ENCODE data around the gene KCNQ1.
A peak's percentile ranks its signal among the peaks of the same experiment; 100 is the strongest.

KCNQ1 gene

GRCh38 chr11:2482204-2482603 lies 37.4 kb downstream of the KCNQ1 start:
- no peak for TF ChIP-seq GATA3 (IDR thresholded peaks at IDR 0.05; ENCODE audit: low read depth, low read length)
- TF ChIP-seq GATA2 (IDR thresholded peaks at IDR 0.05; ENCODE audit: low read depth, low read length) = no peak

- TF ChIP-seq GATA2 (IDR thresholded peaks at IDR 0.05; ENCODE audit: low read depth, low read length) = no peak
- no peak for TF ChIP-seq GATA3 (IDR thresholded peaks at IDR 0.05; ENCODE audit: low read depth, low read length)
These were observed 37.9 kb downstream of the KCNQ1 start for GRCh38 chr11:2482745-2483144.

- peak; percentile 65 for TF ChIP-seq GATA3 (IDR thresholded peaks at IDR 0.05; ENCODE audit: low read depth, low read length)
- TF ChIP-seq GATA2 (IDR thresholded peaks at IDR 0.05; ENCODE audit: low read depth, low read length) = peak; percentile 90
These were observed 38.6 kb downstream of the KCNQ1 start for GRCh38 chr11:2483426-2483825.

GRCh38 chr11:2484576-2485125 lies 39.8 kb downstream of the KCNQ1 start:
- TF ChIP-seq GATA3 (IDR thresholded peaks at IDR 0.05; ENCODE audit: low read depth, low read length) (no peak), GATA2 (IDR thresholded peaks at IDR 0.05; ENCODE audit: low read depth, low read length) (no peak)

GRCh38 chr11:2488004-2488403 lies 43.2 kb downstream of the KCNQ1 start:
- no peak for TF ChIP-seq GATA2 (IDR thresholded peaks at IDR 0.05; ENCODE audit: low read depth, low read length)
- no peak for TF ChIP-seq GATA3 (IDR thresholded peaks at IDR 0.05; ENCODE audit: low read depth, low read length)

- TF ChIP-seq GATA3 (IDR thresholded peaks at IDR 0.05; ENCODE audit: low read depth, low read length) (no peak), GATA2 (IDR thresholded peaks at IDR 0.05; ENCODE audit: low read depth, low read length) (no peak)
These were observed 44.3 kb downstream of the KCNQ1 start for GRCh38 chr11:2489083-2489482.

- TF ChIP-seq GATA2 (IDR thresholded peaks at IDR 0.05; ENCODE audit: low read depth, low read length) (no peak), GATA3 (IDR thresholded peaks at IDR 0.05; ENCODE audit: low read depth, low read length) (no peak)
These were observed 53.9 kb downstream of the KCNQ1 start for GRCh38 chr11:2498750-2499149.

- TF ChIP-seq GATA2 (IDR thresholded peaks at IDR 0.05; ENCODE audit: low read depth, low read length) (no peak), GATA3 (IDR thresholded peaks at IDR 0.05; ENCODE audit: low read depth, low read length) (no peak)
These were observed 62.5 kb downstream of the KCNQ1 start for GRCh38 chr11:2507212-2507901.

GRCh38 chr11:2507945-2508749 lies 63.3 kb downstream of the KCNQ1 start:
- no peak for TF ChIP-seq GATA3 (IDR thresholded peaks at IDR 0.05; ENCODE audit: low read depth, low read length)
- no peak for TF ChIP-seq GATA2 (IDR thresholded peaks at IDR 0.05; ENCODE audit: low read depth, low read length)

- TF ChIP-seq GATA3 (IDR thresholded peaks at IDR 0.05; ENCODE audit: low read depth, low read length) = no peak
- no peak for TF ChIP-seq GATA2 (IDR thresholded peaks at IDR 0.05; ENCODE audit: low read depth, low read length)
These were observed 64.0 kb downstream of the KCNQ1 start for GRCh38 chr11:2508793-2509192.

- TF ChIP-seq GATA2 (IDR thresholded peaks at IDR 0.05; ENCODE audit: low read depth, low read length) (no peak), GATA3 (IDR thresholded peaks at IDR 0.05; ENCODE audit: low read depth, low read length) (no peak)
These were observed 64.7 kb downstream of the KCNQ1 start for GRCh38 chr11:2509481-2510001.

- TF ChIP-seq GATA2 (IDR thresholded peaks at IDR 0.05; ENCODE audit: low read depth, low read length) (no peak), GATA3 (IDR thresholded peaks at IDR 0.05; ENCODE audit: low read depth, low read length) (no peak)
These were observed 66.0 kb downstream of the KCNQ1 start for GRCh38 chr11:2510626-2511402.

GRCh38 chr11:2511421-2512369 lies 66.9 kb downstream of the KCNQ1 start:
- TF ChIP-seq GATA3 (IDR thresholded peaks at IDR 0.05; ENCODE audit: low read depth, low read length) = no peak
